K562 (cell line): ENCODE results near the gene PATJ. TPM values are rescaled to one million over a fixed set of nuclear protein-coding genes. Genes with fewer than 3 reads are reported as not detected.

Experiments used
- ATAC-seq: fragments of 200-7000 bp; cut with Tn5 transposase; 3 replicates; pipeline ENCODE4 v1.9.1; 2020; ENCODE audit warnings: moderate library complexity
- BruUV-seq: library from RNA; stranded (reverse); fragments of 400-500 nt; replicated peaks from 2 replicates; lab custom pipeline; 2021; lab: Mats Ljungman, UMichigan
- CTCF ChIA-PET: fragments of 300-600 bp; formaldehyde crosslinking; extraction: SDS; loops from one replicate; lab custom pipeline; 2021; ENCODE audit warnings: low intra/inter-chr PET ratio; lab: Yijun Ruan, JAX
- POLR2A ChIA-PET: fragments of 300-600, 350-650 bp; sonication (Branson Sonifier 250); formaldehyde crosslinking; extraction: SDS; loops from one replicate; lab custom pipeline; 2021; ENCODE audit warnings: antibody characterized with exemption, inconsistent platforms; lab: Yijun Ruan, JAX
- DNase-seq, 4 experiments: peaks; one replicate each; pipeline versions ENCODE4 v3.0.0 to v3.0.0-alpha.2; 2011 to 2018; ENCODE audit warnings: low spot score in 3 of 4, mixed read lengths in 3 of 4; ENCODE audit errors: extremely low read depth in 1 of 4
- FAIRE-seq: peaks from 2 replicates; lab custom pipeline; 2011; peaks lifted over from hg19 to GRCh38; lab: Jason Lieb, UNC
- H2AFZ ChIP-seq: 2 replicates; pipeline ENCODE4 v1.6.0; 2011; ENCODE audit warnings: low read depth, low read length, control low read depth, inconsistent platforms
- H3K27ac ChIP-seq: fragments of 200-600 bp; 3 replicates; pipeline ENCODE4 v1.8.0; 2011; ENCODE audit warnings: low read depth, mild to moderate bottlenecking, control low read depth, inconsistent platforms, low read length, moderate library complexity, mixed read lengths; ENCODE audit errors: extremely low read depth
- H3K27me3 ChIP-seq, 2 experiments: fragments of 300-600 bp in 1 of 2; 2 replicates in 1 of 2; 3 replicates in 1 of 2; pipeline versions ENCODE4 v1.6.0 to v1.8.0; 2011; ENCODE audit warnings: inconsistent platforms in 2 of 2, low read length in 2 of 2, mild to moderate bottlenecking in 1 of 2, mixed read lengths in 1 of 2, moderate library complexity in 1 of 2; ENCODE audit not compliant: control insufficient read depth in 2 of 2, insufficient read depth in 2 of 2
- H3K36me3 ChIP-seq: fragments of 300-600 bp; 3 replicates; pipeline ENCODE4 v1.8.0; 2011; ENCODE audit warnings: mild to moderate bottlenecking, low read length, inconsistent platforms; ENCODE audit not compliant: control insufficient read depth, insufficient read depth
- H3K4me1 ChIP-seq, 2 experiments: fragments of 200-600 bp in 1 of 2; replicated peaks in 1 of 2; 2 replicates in 1 of 2; 3 replicates in 1 of 2; pipeline versions ENCODE4 v1.5.1 to v1.8.0; 2011; ENCODE audit warnings: inconsistent platforms in 2 of 2, low read length in 2 of 2, mild to moderate bottlenecking in 1 of 2, mixed read lengths in 1 of 2, moderate library complexity in 1 of 2; ENCODE audit not compliant: control insufficient read depth in 2 of 2, insufficient read depth in 2 of 2
- H3K4me2 ChIP-seq: 2 replicates; pipeline ENCODE4 v1.6.1; 2011; ENCODE audit warnings: low read length, control low read depth, inconsistent platforms, mixed read lengths; ENCODE audit not compliant: insufficient read depth
- H3K4me3 ChIP-seq: fragments of 200-600 bp; sonication (generic), shearing (Covaris generic); 2 replicates; pipeline ENCODE4 v1.5.1; 2016; ENCODE audit warnings: control low read depth, inconsistent platforms
- H3K79me2 ChIP-seq: fragments of 200-600 bp; 3 replicates; pipeline ENCODE4 v1.8.0; 2011; ENCODE audit warnings: low read length, inconsistent platforms; ENCODE audit not compliant: control insufficient read depth, insufficient read depth
- H3K9ac ChIP-seq, 2 experiments: 2 replicates each; pipeline versions ENCODE4 v1.6.0 to v1.6.1; 2011; ENCODE audit warnings: low read depth in 2 of 2, low read length in 2 of 2, control low read depth in 1 of 2, inconsistent platforms in 1 of 2, mild to moderate bottlenecking in 1 of 2, mixed read lengths in 1 of 2; ENCODE audit not compliant: insufficient read depth in 1 of 2
- H3K9me1 ChIP-seq: one replicate; pipeline ENCODE4 v1.6.0; 2011; ENCODE audit warnings: inconsistent platforms, mild to moderate bottlenecking, low read length, moderate library complexity; ENCODE audit not compliant: control insufficient read depth, insufficient read depth
- H3K9me3 ChIP-seq: replicated peaks from 2 replicates; pipeline ENCODE4 v1.5.1; 2011; ENCODE audit warnings: low read depth, low read length, inconsistent platforms; ENCODE audit not compliant: control insufficient read depth, insufficient read depth
- H4K20me1 ChIP-seq: replicated peaks from 2 replicates; pipeline ENCODE4 v1.6.1; 2011; ENCODE audit warnings: low read length, inconsistent platforms, mixed read lengths; ENCODE audit not compliant: control insufficient read depth, insufficient read depth
- HDGF ChIP-seq: fragments of 450-650 bp; IDR thresholded peaks from 2 replicates; pipeline ENCODE4 v1.6.1; 2016
- KHSRP ChIP-seq: fragments of 450-650 bp; IDR thresholded peaks from 2 replicates; pipeline ENCODE4 v1.6.1; 2017
- MAFF ChIP-seq: IDR thresholded peaks from 2 replicates; pipeline ENCODE4 v1.6.1; 2012; ENCODE audit warnings: low read length, improper control_type of control experiment
- PRMT5 ChIP-seq: sonication (generic); formaldehyde crosslinking; IDR thresholded peaks from 2 replicates; pipeline ENCODE4 v1.5.0; 2020; ENCODE audit warnings: missing genetic modification reagents
- ZNF143 ChIP-seq: sonication (generic); formaldehyde crosslinking; IDR thresholded peaks from 2 replicates; pipeline ENCODE4 v1.9.0; 2022; ENCODE audit warnings: mild to moderate bottlenecking, missing genetic modification reagents
- WGBS: fragments of 100-300 bp; shearing (Covaris generic); methylation state at CpG from one replicate; pipeline ENCODE4 v1.1.6; 2016; ENCODE audit warnings: low coverage, mixed read lengths; ENCODE audit not compliant: insufficient coverage; ENCODE audit errors: missing lambda C conversion rate; 5-methylcytosine and 5-hydroxymethylcytosine counted together
- in situ Hi-C: fragments of 300-500 bp; cut with MboI; formaldehyde crosslinking; loops from 4 replicates; pipeline ENCODE4 v1.15.0; 2018; ENCODE audit warnings: inconsistent platforms, mixed read lengths
- intact Hi-C: fragments of 100-400 bp; cut with micrococcal nuclease; formaldehyde crosslinking; loops from 2 replicates; pipeline ENCODE4 v1.14.2; 2022
- polyA plus RNA-seq, 8 experiments: library from polyadenylated mRNA; depleted of rRNA in 4 of 8; stranded (reverse) in 5 of 8; unstranded in 3 of 8; fragments of >200 nt; fragmentation: Nextera tagmentation in 2 of 8; fragmentation: Illumina TruSeq in 1 of 8; extraction: Ambion mirVana in 2 of 8; extraction: Trizol in 1 of 8; gene quantifications; 2 replicates each; pipeline versions ENCODE4 v1.2.1 to v1.2.3, GENCODE V29; 2011 to 2014; ENCODE audit warnings: inconsistent platforms in 1 of 8, missing spikeins in 1 of 8
- total RNA-seq, 7 experiments: library from RNA; depleted of rRNA in 6 of 7; stranded (reverse); fragments of >200 nt in 6 of 7; fragmentation: Illumina TruSeq in 2 of 7; extraction: Trizol in 2 of 7; gene quantifications; 2 replicates each; pipeline versions ENCODE4 v1.2.1 to v1.2.3, GENCODE V29; 2011 to 2021; ENCODE audit warnings: low replicate concordance in 1 of 7
- TF ChIP-seq, protein P1 (sequence below): sonication (generic); formaldehyde crosslinking; IDR thresholded peaks from 2 replicates; pipeline ENCODE4 v1.8.1; 2023; ENCODE audit warnings: mild to moderate bottlenecking, missing genetic modification reagents
- TF ChIP-seq, protein P2 (sequence below): sonication (generic); formaldehyde crosslinking; IDR thresholded peaks from 2 replicates; pipeline ENCODE4 v1.8.0; 2023; ENCODE audit warnings: mild to moderate bottlenecking, missing genetic modification reagents

Gene PATJ
- total and polyA plus RNA-seq, 9 of the 15 experiments (the other 6 are each of a cell fraction or from before 2014, with no cell fraction given): 0.22 TPM; not detected in 8

DNA sequence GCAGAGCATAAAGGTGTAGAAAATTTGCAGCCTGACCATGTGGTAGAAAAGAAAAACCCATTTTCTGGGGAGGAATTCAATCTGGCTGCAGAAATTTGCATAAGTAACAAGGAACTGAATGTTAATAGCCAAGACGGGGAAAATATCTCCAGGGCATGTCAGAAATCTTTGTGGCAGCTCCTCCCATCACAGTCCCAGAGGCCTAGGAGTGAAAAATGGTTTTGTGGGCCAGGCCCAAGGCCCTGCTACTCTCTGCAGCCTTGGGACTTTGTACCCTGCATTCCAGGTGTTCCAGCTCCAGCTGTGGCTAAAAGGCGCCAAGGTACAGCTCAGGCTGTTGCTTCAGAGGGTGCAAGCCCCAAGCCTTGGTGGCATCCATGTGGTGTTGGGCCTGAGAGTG lies 152.9 kb downstream of the PATJ start:
- H3K9me1 ChIP-seq: no peaks in the 10 kb centered on the region
- H3K9me3 ChIP-seq: no peaks in the 10 kb centered on the region
- no peak overlapping the region for H2AFZ ChIP-seq
- no peak for FAIRE-seq
- H3K4me1 ChIP-seq: no peaks in the 10 kb centered on the region
- H3K27me3 ChIP-seq: peaks cover 0 to 4% of the 10 kb centered on the region in 2 experiments; a peak in 3 of 5 replicates
- ATAC-seq: no peak
- H3K27ac ChIP-seq: no peak overlapping the region
- H4K20me1 ChIP-seq: no peaks in the 10 kb centered on the region
- H3K4me2 ChIP-seq: no peak overlapping the region
- H3K79me2 ChIP-seq: no peaks in the 10 kb centered on the region
- ChIA-PET CTCF (no interaction called here), POLR2A (no interaction called here)
- no peak overlapping the region for H3K9ac ChIP-seq
- H3K36me3 ChIP-seq: no peaks in the 10 kb centered on the region
- intact Hi-C loops: no loop called here
- in situ Hi-C loops: no loop called here
- 0% methylated on average over 2 of the region's 2 CpGs for WGBS
- DNase-seq: no peak
- H3K4me3 ChIP-seq: no peak overlapping the region
- no TSS peak for BruUV-seq
- TF ChIP-seq HDGF (no peak), KHSRP (no peak), PRMT5 (no peak), ZNF143 (CRISPR knock-in tag) (no peak), MAFF (no peak)
- TF ChIP-seq, protein P1, sequence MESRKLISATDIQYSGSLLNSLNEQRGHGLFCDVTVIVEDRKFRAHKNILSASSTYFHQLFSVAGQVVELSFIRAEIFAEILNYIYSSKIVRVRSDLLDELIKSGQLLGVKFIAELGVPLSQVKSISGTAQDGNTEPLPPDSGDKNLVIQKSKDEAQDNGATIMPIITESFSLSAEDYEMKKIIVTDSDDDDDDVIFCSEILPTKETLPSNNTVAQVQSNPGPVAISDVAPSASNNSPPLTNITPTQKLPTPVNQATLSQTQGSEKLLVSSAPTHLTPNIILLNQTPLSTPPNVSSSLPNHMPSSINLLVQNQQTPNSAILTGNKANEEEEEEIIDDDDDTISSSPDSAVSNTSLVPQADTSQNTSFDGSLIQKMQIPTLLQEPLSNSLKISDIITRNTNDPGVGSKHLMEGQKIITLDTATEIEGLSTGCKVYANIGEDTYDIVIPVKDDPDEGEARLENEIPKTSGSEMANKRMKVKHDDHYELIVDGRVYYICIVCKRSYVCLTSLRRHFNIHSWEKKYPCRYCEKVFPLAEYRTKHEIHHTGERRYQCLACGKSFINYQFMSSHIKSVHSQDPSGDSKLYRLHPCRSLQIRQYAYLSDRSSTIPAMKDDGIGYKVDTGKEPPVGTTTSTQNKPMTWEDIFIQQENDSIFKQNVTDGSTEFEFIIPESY: no peak
- TF ChIP-seq, protein P2, sequence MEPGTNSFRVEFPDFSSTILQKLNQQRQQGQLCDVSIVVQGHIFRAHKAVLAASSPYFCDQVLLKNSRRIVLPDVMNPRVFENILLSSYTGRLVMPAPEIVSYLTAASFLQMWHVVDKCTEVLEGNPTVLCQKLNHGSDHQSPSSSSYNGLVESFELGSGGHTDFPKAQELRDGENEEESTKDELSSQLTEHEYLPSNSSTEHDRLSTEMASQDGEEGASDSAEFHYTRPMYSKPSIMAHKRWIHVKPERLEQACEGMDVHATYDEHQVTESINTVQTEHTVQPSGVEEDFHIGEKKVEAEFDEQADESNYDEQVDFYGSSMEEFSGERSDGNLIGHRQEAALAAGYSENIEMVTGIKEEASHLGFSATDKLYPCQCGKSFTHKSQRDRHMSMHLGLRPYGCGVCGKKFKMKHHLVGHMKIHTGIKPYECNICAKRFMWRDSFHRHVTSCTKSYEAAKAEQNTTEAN (CRISPR knock-in tag): no peak
- TF ChIP-seq, all 486 proteins: peak for 0
